Gastroesophageal sphincter (tissue), 3 donors: ENCODE data around the gene UMAD1.
A peak's percentile ranks its signal among the peaks of the same experiment; 100 is the strongest.

Experiments
- CTCF ChIP-seq, 4 experiments: fragments of 200-600 bp in 2 of 4; fragments of 450-650 bp in 2 of 4; sonication (generic) in 1 of 4; IDR thresholded peaks; one replicate each; pipeline ENCODE4 v1.5.1; 2017 to 2019; ENCODE audit warnings: antibody characterized with exemption in 4 of 4, mild to moderate bottlenecking in 2 of 4, moderate library complexity in 2 of 4
- POLR2A ChIP-seq, 2 donors: fragments of 450-650 bp; IDR thresholded peaks; one replicate each; pipeline ENCODE4 v1.6.1; 2017; ENCODE audit warnings: antibody characterized with exemption in 2 of 2, mild to moderate bottlenecking in 2 of 2, moderate library complexity in 1 of 2

- TF ChIP-seq CTCF (IDR thresholded peaks at IDR 0.05) (peak in 1 of 4 experiments; percentile 5), POLR2A (IDR thresholded peaks at IDR 0.05) (no peak)
These were observed 45.1 kb upstream of the UMAD1 start for GRCh38 chr7:7595451-7595850.
